OCI-LY3 (cell line): ENCODE data around the gene OXNAD1.

Source experiments
- CTCF ChIP-seq: fragments of 200-600, 300-600 bp; sonication (generic); IDR thresholded peaks from 2 replicates; pipeline ENCODE4 v1.5.1; 2014; ENCODE audit warnings: antibody characterized with exemption, low read length, low read depth
- EZH2phosphoT487 ChIP-seq: fragments of 200-600 bp; shearing (Covaris generic); IDR thresholded peaks from 2 replicates; pipeline ENCODE4 v1.6.1; 2018; ENCODE audit warnings: antibody characterized with exemption, mixed run types, low read depth

GRCh38 chr3:16350597-16351318, 85.7 kb downstream of the OXNAD1 start:
- TF ChIP-seq CTCF (no peak), EZH2phosphoT487 (no peak)
